Measurements from ENCODE around the gene HORMAD2. TPM values are rescaled to one million over a fixed set of nuclear protein-coding genes. Genes with fewer than 3 reads are reported as not detected.

Gene HORMAD2
- total and polyA plus RNA-seq, 9 of the 15 experiments (the other 6 are each of a cell fraction or from before 2014, with no cell fraction given) = not detected

DNA sequence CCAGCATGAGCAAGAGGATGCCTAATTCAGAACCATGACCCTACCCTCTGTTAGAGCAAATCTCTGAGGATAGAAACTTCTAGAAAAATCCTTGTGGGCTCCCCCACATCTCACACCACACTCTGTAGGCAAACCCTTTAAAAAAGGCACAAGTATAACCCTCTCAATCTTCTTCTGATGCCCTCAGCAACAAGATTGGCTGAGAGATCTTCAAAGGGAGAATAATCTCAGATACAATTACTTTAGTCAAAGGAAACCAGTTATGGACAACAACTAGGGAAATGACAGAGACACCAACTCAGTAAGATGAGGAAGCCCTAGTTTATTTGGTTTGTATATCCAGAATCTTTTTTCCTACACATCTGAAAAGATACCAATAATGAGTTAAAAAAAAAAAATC lies 117.1 kb downstream of the HORMAD2 start:
- no peak for DNase-seq (ENCODE audit: extremely low read depth in 1 of 4, low spot score in 3 of 4)
- Histone ChIP-seq H3K36me3 (ENCODE audit: control insufficient read depth, insufficient read depth, low read length) (no peaks in the 10 kb centered on the region), H3K79me2 (ENCODE audit: control insufficient read depth, insufficient read depth, low read length) (no peaks in the 10 kb centered on the region), H3K4me1 (replicated peaks in 1 of 2; ENCODE audit: control insufficient read depth in 2 of 2, insufficient read depth in 2 of 2, low read length in 2 of 2) (peaks cover 0 to 19% of the 10 kb centered on the region in 2 experiments; a peak in 3 of 5 replicates), H3K9me1 (ENCODE audit: control insufficient read depth, insufficient read depth, low read length) (no peaks in the 10 kb centered on the region), H3K9ac (ENCODE audit: insufficient read depth in 1 of 2, low read depth in 2 of 2, low read length in 2 of 2) (no peak overlapping the region), H2AFZ (ENCODE audit: low read depth, low read length) (no peak overlapping the region), H3K4me3 (no peak overlapping the region), H3K9me3 (replicated peaks; ENCODE audit: control insufficient read depth, insufficient read depth, low read depth, low read length) (peaks cover 4% of the 10 kb centered on the region; the same call in 1 of the 2 replicates), H3K4me2 (ENCODE audit: insufficient read depth, low read length) (no peak overlapping the region), H3K27ac (ENCODE audit: extremely low read depth, low read depth, low read length) (no peak overlapping the region), H4K20me1 (replicated peaks; ENCODE audit: control insufficient read depth, insufficient read depth, low read length) (no peaks in the 10 kb centered on the region), H3K27me3 (ENCODE audit: control insufficient read depth in 2 of 2, insufficient read depth in 2 of 2, low read length in 2 of 2) (no peaks in the 10 kb centered on the region)
- no peak for TF ChIP-seq RBBP5 (IDR thresholded peaks at IDR 0.05; ENCODE audit: borderline replicate concordance, insufficient read depth, low read length, poor library complexity, severe bottlenecking)
- TF ChIP-seq ZKSCAN8 (CRISPR knock-in tag; IDR thresholded peaks at IDR 0.05) = no peak
- TF ChIP-seq NFIC (IDR thresholded peaks at IDR 0.05) = no peak
- TF ChIP-seq ATF1 (CRISPR knock-in tag; IDR thresholded peaks at IDR 0.05) = no peak
- TF ChIP-seq ATF1 (tag; IDR thresholded peaks at IDR 0.05) = no peak
- TF ChIP-seq ZNF174 (CRISPR knock-in tag; IDR thresholded peaks at IDR 0.05) = no peak
- no peak for TF ChIP-seq TBL1XR1 (IDR thresholded peaks at IDR 0.05; ENCODE audit: low read length in 2 of 2)
- TF ChIP-seq ZBTB8A (IDR thresholded peaks at IDR 0.05; ENCODE audit: partially characterized antibody) = no peak
- TF ChIP-seq ZNF184 (CRISPR knock-in tag; IDR thresholded peaks at IDR 0.05) = no peak
- TF ChIP-seq ARID1B (IDR thresholded peaks at IDR 0.05) = no peak
- TF ChIP-seq, protein P1, sequence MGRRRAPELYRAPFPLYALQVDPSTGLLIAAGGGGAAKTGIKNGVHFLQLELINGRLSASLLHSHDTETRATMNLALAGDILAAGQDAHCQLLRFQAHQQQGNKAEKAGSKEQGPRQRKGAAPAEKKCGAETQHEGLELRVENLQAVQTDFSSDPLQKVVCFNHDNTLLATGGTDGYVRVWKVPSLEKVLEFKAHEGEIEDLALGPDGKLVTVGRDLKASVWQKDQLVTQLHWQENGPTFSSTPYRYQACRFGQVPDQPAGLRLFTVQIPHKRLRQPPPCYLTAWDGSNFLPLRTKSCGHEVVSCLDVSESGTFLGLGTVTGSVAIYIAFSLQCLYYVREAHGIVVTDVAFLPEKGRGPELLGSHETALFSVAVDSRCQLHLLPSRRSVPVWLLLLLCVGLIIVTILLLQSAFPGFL (CRISPR knock-in tag; IDR thresholded peaks at IDR 0.05) = no peak
- TF ChIP-seq ZNF551 (CRISPR knock-in tag; IDR thresholded peaks at IDR 0.05) = no peak
- TF ChIP-seq SNIP1 (IDR thresholded peaks at IDR 0.05; ENCODE audit: low read depth) = no peak
- TF ChIP-seq XRCC4 (IDR thresholded peaks at IDR 0.05; ENCODE audit: extremely low read depth, insufficient read depth, insufficient read length) = no peak
- TF ChIP-seq NCOR1 (IDR thresholded peaks at IDR 0.05) = no peak
- TF ChIP-seq FOXA3 (CRISPR knock-in tag; conservative IDR thresholded peaks at IDR 0.05 in 1 of 2, IDR thresholded peaks at IDR 0.05 in 1 of 2) = no peak
- no peak for TF ChIP-seq SRSF1 (IDR thresholded peaks at IDR 0.05; ENCODE audit: low read depth, low read length)
- TF ChIP-seq SMARCA5 (IDR thresholded peaks at IDR 0.05) = no peak
- TF ChIP-seq ZNF431 (CRISPR knock-in tag; IDR thresholded peaks at IDR 0.05) = no peak
- TF ChIP-seq SMAD3 (CRISPR knock-in tag; conservative IDR thresholded peaks at IDR 0.05) = no peak
- no TSS peak for BruUV-seq (replicated peaks)
- no peak for ATAC-seq
- CTCF ChIA-PET (ENCODE audit: low intra/inter-chr PET ratio) = no interaction called here
- FAIRE-seq = no peak
- intact Hi-C loops (cut with micrococcal nuclease) (no loop called here), in situ Hi-C loops (cut with MboI) (no loop called here)
- POLR2A ChIA-PET = no interaction called here
